Kidney (tissue), 14 donors: ENCODE measurements around the gene LMTK2. TPM values are rescaled to one million over a fixed set of nuclear protein-coding genes. Genes with fewer than 3 reads are reported as not detected.

Experiments
- DNase-seq, 5 donors: peaks; one replicate each; pipeline ENCODE4 v3.0.0-alpha.2; 2013 to 2020
- FAIRE-seq: peaks from 2 replicates; lab custom pipeline; 2012; peaks lifted over from hg19 to GRCh38; lab: Jason Lieb, UNC
- H3K27ac ChIP-seq, 2 donors: one replicate each; pipeline ENCODE4 v1.7.0; 2013; ENCODE audit warnings: low read depth in 2 of 2, low read length in 2 of 2, inconsistent platforms in 1 of 2
- H3K27me3 ChIP-seq: one replicate; pipeline ENCODE4 v1.7.1; 2013; ENCODE audit warnings: low read length, inconsistent platforms; ENCODE audit not compliant: control insufficient read depth, insufficient read depth
- H3K36me3 ChIP-seq, 3 donors: one replicate each; pipeline versions ENCODE4 v1.7.0 to v1.7.1; 2013; ENCODE audit warnings: low read length in 3 of 3, control low read depth in 1 of 3, inconsistent platforms in 1 of 3; ENCODE audit not compliant: insufficient read depth in 3 of 3, control insufficient read depth in 2 of 3
- H3K4me1 ChIP-seq, 3 donors: one replicate each; pipeline versions ENCODE4 v1.7.0 to v1.7.1; 2013; ENCODE audit warnings: low read length in 3 of 3, inconsistent platforms in 1 of 3, low read depth in 1 of 3; ENCODE audit not compliant: control insufficient read depth in 2 of 3, insufficient read depth in 2 of 3
- H3K4me3 ChIP-seq, 3 donors: one replicate each; pipeline versions ENCODE4 v1.7.0 to v1.8.1; 2013; ENCODE audit warnings: low read length in 3 of 3, control low read depth in 1 of 3, inconsistent platforms in 1 of 3
- H3K9ac ChIP-seq, 3 donors: one replicate each; pipeline versions ENCODE4 v1.7.0 to v1.7.1; 2013; ENCODE audit warnings: low read length in 3 of 3, control low read depth in 1 of 3, inconsistent platforms in 1 of 3
- H3K9me3 ChIP-seq, 3 donors: one replicate each; pipeline versions ENCODE4 v1.7.0 to v1.7.1; 2013; ENCODE audit warnings: low read length in 3 of 3, control low read depth in 1 of 3, inconsistent platforms in 1 of 3; ENCODE audit not compliant: control insufficient read depth in 2 of 3, insufficient read depth in 1 of 3
- CTCF ChIP-seq: IDR thresholded peaks from 3 replicates; pipeline ENCODE4 v1.5.1; 2012; ENCODE audit warnings: mild to moderate bottlenecking, moderate library complexity, borderline replicate concordance; ENCODE audit not compliant: insufficient read depth; ENCODE audit errors: extremely low read depth
- intact Hi-C: fragments of 100-400 bp; cut with DNase I; formaldehyde crosslinking; loops from one replicate; pipeline ENCODE4 v1.11.1; 2022
- polyA plus RNA-seq: library from polyadenylated mRNA; stranded (reverse); fragments of 350-450 nt; fragmentation: Illumina TruSeq; extraction: RNeasy Lipid Tissue Mini Kit (QIAGEN cat#74804); gene quantifications from one replicate; pipeline ENCODE4 v1.2.3, GENCODE V29; 2014; ENCODE audit warnings: low read depth, low replicate concordance; ENCODE audit not compliant: insufficient read depth
- total RNA-seq: library from RNA; stranded (reverse); fragmentation: NEBNext Ultra II Directional; extraction: Animal tissue kit (Norgen Biotek cat#: 25700); gene quantifications from one replicate; pipeline ENCODE4 v1.2.1, GENCODE V29; 2021
- donor health status: control.
- donor health status: control.
- donor health status: control.
- donor health status: control.
- donor health status: control.
- donor health status: DM: yes; HTN: yes; CAD: no.
- donor health status: Normal renal cell carcinoma (clear cell type).

The LMTK2 gene
- total and polyA plus RNA-seq, 2 donors from 2014 or later: 3.3 to 24.8 TPM

- H3K27me3 ChIP-seq: no peaks in the 10 kb centered on the region
- no peak overlapping the region for H3K9ac ChIP-seq
- no peak for FAIRE-seq
- no peak overlapping the region for H3K4me3 ChIP-seq
- H3K27ac ChIP-seq: no peak overlapping the region
- intact Hi-C loops: no loop called here
- DNase-seq: no peak
- peaks cover 0 to 12% (median 10%) of the 10 kb centered on the region in 3 donors for H3K4me1 ChIP-seq
- peaks cover 0 to 2% (median 0%) of the 10 kb centered on the region in 3 donors for H3K36me3 ChIP-seq
- no peak for TF ChIP-seq CTCF
- H3K9me3 ChIP-seq: no peaks in the 10 kb centered on the region
Observed at GRCh38 chr7:98254951-98255610, 148.4 kb downstream of the LMTK2 start.

- Histone ChIP-seq H3K36me3 (peaks cover 0 to 2% (median 0%) of the 10 kb centered on the region in 3 donors), H3K4me3 (no peak overlapping the region), H3K4me1 (peaks cover 0 to 5% (median 2%) of the 10 kb centered on the region in 3 donors), H3K27me3 (no peaks in the 10 kb centered on the region), H3K9me3 (no peaks in the 10 kb centered on the region), H3K9ac (no peak overlapping the region), H3K27ac (no peak overlapping the region)
- no peak for FAIRE-seq
- intact Hi-C loops: no loop called here
- no peak for TF ChIP-seq CTCF
- no peak for DNase-seq
Observed at GRCh38 chr7:98256431-98256830, 149.8 kb downstream of the LMTK2 start.

- Histone ChIP-seq H3K9me3 (no peaks in the 10 kb centered on the region), H3K36me3 (peaks cover 0 to 2% (median 0%) of the 10 kb centered on the region in 3 donors), H3K9ac (no peak overlapping the region), H3K4me1 (peaks cover 0 to 5% (median 2%) of the 10 kb centered on the region in 3 donors), H3K4me3 (no peak overlapping the region), H3K27me3 (no peaks in the 10 kb centered on the region), H3K27ac (no peak overlapping the region)
- intact Hi-C loops: no loop called here
- TF ChIP-seq CTCF: no peak
- no peak for FAIRE-seq
- DNase-seq: no peak
Observed at GRCh38 chr7:98257701-98258100, 151.0 kb downstream of the LMTK2 start.

Other genes with a start within 250 kb of the LMTK2 start
- 34.1 TPM for gene ASNS, start 234.5 kb upstream of the LMTK2 start, total RNA-seq
- 15.7 TPM for gene ASNS, start 234.5 kb upstream of the LMTK2 start, polyA plus RNA-seq
- gene OCM2, start 116.7 kb upstream of the LMTK2 start, total RNA-seq: not detected
- gene OCM2, start 116.7 kb upstream of the LMTK2 start, polyA plus RNA-seq: not detected
- gene BHLHA15, start 104.6 kb downstream of the LMTK2 start, total RNA-seq: 3.1 TPM
- gene BHLHA15, start 104.6 kb downstream of the LMTK2 start, polyA plus RNA-seq: not detected
- gene TECPR1, start 145.4 kb downstream of the LMTK2 start, total RNA-seq: 39.5 TPM
- 5.1 TPM for gene TECPR1, start 145.4 kb downstream of the LMTK2 start, polyA plus RNA-seq
- gene BRI3, start 174.8 kb downstream of the LMTK2 start, total RNA-seq: 192 TPM
- 240 TPM for gene BRI3, start 174.8 kb downstream of the LMTK2 start, polyA plus RNA-seq